Keratinocyte (primary cell): ENCODE results near the gene CD300H. TPM values are rescaled to one million over a fixed set of nuclear protein-coding genes. Genes with fewer than 3 reads are reported as not detected.

Experiments used
- DNase-seq: peaks from one replicate; pipeline ENCODE4 v3.0.0-alpha.2; 2011; ENCODE audit warnings: low read depth, missing footprints, low spot score
- FAIRE-seq: peaks from 2 replicates; lab custom pipeline; 2011; peaks lifted over from hg19 to GRCh38; lab: Jason Lieb, UNC
- H2AFZ ChIP-seq: 2 replicates; pipeline ENCODE4 v1.6.0; 2012; ENCODE audit warnings: low read length, control low read depth, inconsistent platforms; ENCODE audit not compliant: control insufficient read depth
- H3K27ac ChIP-seq: 2 replicates; pipeline ENCODE4 v1.5.1; 2011; ENCODE audit warnings: low read length; ENCODE audit not compliant: control insufficient read depth, insufficient read depth
- H3K27me3 ChIP-seq: 3 replicates; pipeline ENCODE4 v1.6.0; 2011; ENCODE audit warnings: low read length; ENCODE audit not compliant: control insufficient read depth, insufficient read depth; ENCODE audit errors: extremely low read depth
- H3K36me3 ChIP-seq, 2 experiments: 2 replicates in 1 of 2; 3 replicates in 1 of 2; pipeline ENCODE4 v1.5.1; 2011; ENCODE audit warnings: low read length in 2 of 2, mild to moderate bottlenecking in 1 of 2; ENCODE audit not compliant: control insufficient read depth in 2 of 2, insufficient read depth in 2 of 2; ENCODE audit errors: extremely low read depth in 1 of 2
- H3K4me1 ChIP-seq: 3 replicates; pipeline ENCODE4 v1.5.1; 2011; ENCODE audit warnings: low read length; ENCODE audit not compliant: control insufficient read depth, insufficient read depth; ENCODE audit errors: extremely low read depth
- H3K4me2 ChIP-seq: 3 replicates; pipeline ENCODE4 v1.6.0; 2011; ENCODE audit warnings: low read depth, low read length; ENCODE audit not compliant: control insufficient read depth, insufficient read depth; ENCODE audit errors: extremely low read depth
- H3K4me3 ChIP-seq, 3 experiments: fragments of 200-600 bp in 1 of 3; sonication (generic) in 1 of 3; 2 replicates in 2 of 3; 3 replicates in 1 of 3; pipeline ENCODE4 v1.5.1; 2011 to 2016; ENCODE audit warnings: low read length in 3 of 3, mild to moderate bottlenecking in 3 of 3, control low read depth in 2 of 3, inconsistent platforms in 1 of 3, low read depth in 1 of 3, mixed read lengths in 1 of 3, mixed run types in 1 of 3, moderate library complexity in 1 of 3; ENCODE audit not compliant: control insufficient read depth in 2 of 3, insufficient read depth in 2 of 3; ENCODE audit errors: extremely low read depth in 1 of 3
- H3K79me2 ChIP-seq: 2 replicates; pipeline ENCODE4 v1.6.0; 2012; ENCODE audit warnings: low read length; ENCODE audit not compliant: control insufficient read depth, insufficient read depth
- H3K9ac ChIP-seq: 3 replicates; pipeline ENCODE4 v1.6.0; 2011; ENCODE audit warnings: low read length; ENCODE audit not compliant: control insufficient read depth, insufficient read depth; ENCODE audit errors: extremely low read depth
- H3K9me1 ChIP-seq: 3 replicates; pipeline ENCODE4 v1.6.0; 2011; ENCODE audit warnings: low read length; ENCODE audit not compliant: control insufficient read depth, insufficient read depth; ENCODE audit errors: extremely low read depth
- H3K9me3 ChIP-seq: 2 replicates; pipeline ENCODE4 v1.5.1; 2012; ENCODE audit warnings: low read depth, low read length; ENCODE audit not compliant: control insufficient read depth
- H4K20me1 ChIP-seq: 3 replicates; pipeline ENCODE4 v1.6.0; 2011; ENCODE audit warnings: low read length; ENCODE audit not compliant: control insufficient read depth, insufficient read depth; ENCODE audit errors: extremely low read depth
- EZH2 ChIP-seq: IDR thresholded peaks from one replicate; pipeline ENCODE4 v1.6.1; 2012; ENCODE audit warnings: inconsistent platforms, mild to moderate bottlenecking, low read length, moderate library complexity
- dilution Hi-C: fragments of 300-500 bp; cut with MboI; formaldehyde crosslinking; loops from one replicate; pipeline ENCODE4 v1.7.0; 2020; ENCODE audit warnings: low sequenced_read_pairs; ENCODE audit not compliant: extremely low pct_ligation_motif_present
- polyA plus RNA-seq, 5 experiments: library from polyadenylated mRNA; depleted of rRNA in 3 of 5; stranded (reverse) in 3 of 5; stranded (forward) in 1 of 5; unstranded in 1 of 5; fragments of >200 nt; gene quantifications; 1 replicate in 1 of 5; 2 replicates in 3 of 5; 3 replicates in 1 of 5; pipeline versions ENCODE4 v1.2.1 to v1.2.3, GENCODE V29; 2011 to 2012; ENCODE audit warnings: missing spikeins in 2 of 5, low read depth in 1 of 5, low replicate concordance in 1 of 5
- TF ChIP-seq, protein P1 (sequence below), 3 experiments: IDR thresholded peaks in 1 of 3; conservative IDR thresholded peaks in 1 of 3; optimal IDR thresholded peaks in 1 of 3; 2 replicates in 2 of 3; 3 replicates in 1 of 3; pipeline versions ENCODE3 to v1.5.1; 2011; ENCODE audit warnings: low read length in 3 of 3, mild to moderate bottlenecking in 3 of 3, moderate library complexity in 2 of 3, control low read depth in 1 of 3, inconsistent platforms in 1 of 3; ENCODE audit not compliant: insufficient read depth in 2 of 3; ENCODE audit errors: extremely low read depth in 1 of 3

Gene CD300H
- polyA plus RNA-seq, 1 donor (not counting 4 experiments of a cell fraction or from before 2014, with no cell fraction given) = not detected

DNA sequence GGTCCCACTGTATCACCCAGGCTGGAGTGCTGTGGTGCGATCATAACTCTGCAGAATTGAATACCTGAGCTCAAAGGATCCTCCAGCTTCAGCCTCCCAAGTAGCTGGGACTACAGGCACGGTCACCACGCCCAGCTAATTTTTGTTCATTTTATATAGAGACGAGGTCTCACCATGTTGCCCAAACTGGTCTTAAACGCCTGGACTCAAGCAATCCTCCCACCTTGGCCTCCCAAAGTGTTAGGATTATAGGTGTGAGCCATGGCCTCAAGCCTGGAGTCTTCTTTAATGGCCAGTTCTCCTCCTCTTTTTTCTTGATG is 36.5 kb downstream of the CD300H start:
- no peaks in the 10 kb centered on the region for H4K20me1 ChIP-seq
- H3K9ac ChIP-seq = no peak overlapping the region
- no peaks in the 10 kb centered on the region for H3K79me2 ChIP-seq
- no peak overlapping the region for H3K27ac ChIP-seq
- H3K36me3 ChIP-seq = no peaks in the 10 kb centered on the region
- H3K9me3 ChIP-seq = no peaks in the 10 kb centered on the region
- no peaks in the 10 kb centered on the region for H3K9me1 ChIP-seq
- H3K27me3 ChIP-seq = no peaks in the 10 kb centered on the region
- no peaks in the 10 kb centered on the region for H3K4me1 ChIP-seq
- dilution Hi-C loops = no loop called here
- H2AFZ ChIP-seq = no peak overlapping the region
- no peak overlapping the region for H3K4me2 ChIP-seq
- FAIRE-seq (no peak), DNase-seq (no peak)
- no peak overlapping the region for H3K4me3 ChIP-seq
- no peak for TF ChIP-seq EZH2
- TF ChIP-seq, protein P1, sequence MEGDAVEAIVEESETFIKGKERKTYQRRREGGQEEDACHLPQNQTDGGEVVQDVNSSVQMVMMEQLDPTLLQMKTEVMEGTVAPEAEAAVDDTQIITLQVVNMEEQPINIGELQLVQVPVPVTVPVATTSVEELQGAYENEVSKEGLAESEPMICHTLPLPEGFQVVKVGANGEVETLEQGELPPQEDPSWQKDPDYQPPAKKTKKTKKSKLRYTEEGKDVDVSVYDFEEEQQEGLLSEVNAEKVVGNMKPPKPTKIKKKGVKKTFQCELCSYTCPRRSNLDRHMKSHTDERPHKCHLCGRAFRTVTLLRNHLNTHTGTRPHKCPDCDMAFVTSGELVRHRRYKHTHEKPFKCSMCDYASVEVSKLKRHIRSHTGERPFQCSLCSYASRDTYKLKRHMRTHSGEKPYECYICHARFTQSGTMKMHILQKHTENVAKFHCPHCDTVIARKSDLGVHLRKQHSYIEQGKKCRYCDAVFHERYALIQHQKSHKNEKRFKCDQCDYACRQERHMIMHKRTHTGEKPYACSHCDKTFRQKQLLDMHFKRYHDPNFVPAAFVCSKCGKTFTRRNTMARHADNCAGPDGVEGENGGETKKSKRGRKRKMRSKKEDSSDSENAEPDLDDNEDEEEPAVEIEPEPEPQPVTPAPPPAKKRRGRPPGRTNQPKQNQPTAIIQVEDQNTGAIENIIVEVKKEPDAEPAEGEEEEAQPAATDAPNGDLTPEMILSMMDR (optimal IDR thresholded peaks at IDR 0.05 in 1 of 3, IDR thresholded peaks at IDR 0.05 in 1 of 3, conservative IDR thresholded peaks at IDR 0.05 in 1 of 3; ENCODE audit: extremely low read depth in 1 of 3, insufficient read depth in 2 of 3, low read length in 3 of 3) = no peak

GRCh38 chr17:74529243-74529642 is 38.1 kb downstream of the CD300H start:
- dilution Hi-C loops = no loop called here
- H3K4me3 ChIP-seq = no peak overlapping the region

More at GRCh38 chr17:74529243-74529642, 38.1 kb downstream of the CD300H start:
- TF ChIP-seq EZH2 = no peak
- TF ChIP-seq, protein P1 (optimal IDR thresholded peaks at IDR 0.05 in 1 of 3, IDR thresholded peaks at IDR 0.05 in 1 of 3, conservative IDR thresholded peaks at IDR 0.05 in 1 of 3; ENCODE audit: extremely low read depth in 1 of 3, insufficient read depth in 2 of 3, low read length in 3 of 3) = no peak
- H3K9me1 ChIP-seq = no peaks in the 10 kb centered on the region
- H3K4me1 ChIP-seq = no peaks in the 10 kb centered on the region
- H3K27ac ChIP-seq = no peak overlapping the region
- H3K4me2 ChIP-seq = no peak overlapping the region
- DNase-seq = no peak
- no peaks in the 10 kb centered on the region for H3K79me2 ChIP-seq
- H3K27me3 ChIP-seq = no peaks in the 10 kb centered on the region
- no peak overlapping the region for H2AFZ ChIP-seq
- no peaks in the 10 kb centered on the region for H4K20me1 ChIP-seq
- no peak overlapping the region for H3K9ac ChIP-seq
- FAIRE-seq = no peak
- no peaks in the 10 kb centered on the region for H3K36me3 ChIP-seq
- no peaks in the 10 kb centered on the region for H3K9me3 ChIP-seq
